Lower leg skin (tissue), 4 donors: ENCODE results near the gene ZNF532. TPM values are rescaled to one million over a fixed set of nuclear protein-coding genes. Genes with fewer than 3 reads are reported as not detected.

Experiments used
- DNase-seq, 2 donors: peaks; one replicate each; pipeline ENCODE4 v3.0.0-alpha.2; 2019; ENCODE audit warnings: low spot score in 2 of 2
- H3K4me3 ChIP-seq: fragments of 200-600 bp; sonication (generic); 2 replicates; pipeline ENCODE4 v1.5.1; 2017; ENCODE audit warnings: mild to moderate bottlenecking, low read depth; ENCODE audit not compliant: poor library complexity, severe bottlenecking
- POLR2A ChIP-seq, 2 donors: fragments of 450-650 bp; IDR thresholded peaks; one replicate each; pipeline ENCODE4 v1.6.1; 2016 to 2017; ENCODE audit warnings: antibody characterized with exemption in 2 of 2, mild to moderate bottlenecking in 1 of 2, moderate library complexity in 1 of 2
- WGBS, 2 donors: methylation state at CpG; one replicate each; pipeline ENCODE4 v1.1.5; 2018; 5-methylcytosine and 5-hydroxymethylcytosine counted together
- intact Hi-C: fragments of 100-400 bp; cut with DNase I; formaldehyde crosslinking; loops from one replicate; pipeline ENCODE4 v1.15.0; 2023; ENCODE audit warnings: low total_unique reads
- total RNA-seq, 4 donors: library from RNA; depleted of rRNA; stranded (reverse); fragments of >200 nt; gene quantifications; one replicate each; pipeline ENCODE4 v1.1.0, GENCODE V29; 2016
- TF ChIP-seq, protein P1 (sequence below), 3 donors: fragments of 450-650 bp; IDR thresholded peaks; one replicate each; pipeline ENCODE4 v1.5.1; 2016; ENCODE audit warnings: antibody characterized with exemption in 3 of 3, mild to moderate bottlenecking in 3 of 3, moderate library complexity in 2 of 3

ZNF532 gene
- total RNA-seq, 4 donors from 2014 or later: 11.1 to 40.1 (median 29.8) TPM

GRCh38 chr18:58970943-58971790 is 106.5 kb downstream of the ZNF532 start:
- no peak overlapping the region for H3K4me3 ChIP-seq
- no peak for TF ChIP-seq POLR2A (IDR thresholded peaks at IDR 0.05)
- TF ChIP-seq, protein P1, sequence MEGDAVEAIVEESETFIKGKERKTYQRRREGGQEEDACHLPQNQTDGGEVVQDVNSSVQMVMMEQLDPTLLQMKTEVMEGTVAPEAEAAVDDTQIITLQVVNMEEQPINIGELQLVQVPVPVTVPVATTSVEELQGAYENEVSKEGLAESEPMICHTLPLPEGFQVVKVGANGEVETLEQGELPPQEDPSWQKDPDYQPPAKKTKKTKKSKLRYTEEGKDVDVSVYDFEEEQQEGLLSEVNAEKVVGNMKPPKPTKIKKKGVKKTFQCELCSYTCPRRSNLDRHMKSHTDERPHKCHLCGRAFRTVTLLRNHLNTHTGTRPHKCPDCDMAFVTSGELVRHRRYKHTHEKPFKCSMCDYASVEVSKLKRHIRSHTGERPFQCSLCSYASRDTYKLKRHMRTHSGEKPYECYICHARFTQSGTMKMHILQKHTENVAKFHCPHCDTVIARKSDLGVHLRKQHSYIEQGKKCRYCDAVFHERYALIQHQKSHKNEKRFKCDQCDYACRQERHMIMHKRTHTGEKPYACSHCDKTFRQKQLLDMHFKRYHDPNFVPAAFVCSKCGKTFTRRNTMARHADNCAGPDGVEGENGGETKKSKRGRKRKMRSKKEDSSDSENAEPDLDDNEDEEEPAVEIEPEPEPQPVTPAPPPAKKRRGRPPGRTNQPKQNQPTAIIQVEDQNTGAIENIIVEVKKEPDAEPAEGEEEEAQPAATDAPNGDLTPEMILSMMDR (IDR thresholded peaks at IDR 0.05): no peak
- 83 to 90% methylated on average over 14 of the region's 14 CpGs for WGBS, 2 donors

GRCh38 chr18:58975296-58975695 is 110.6 kb downstream of the ZNF532 start:
- intact Hi-C loops: no loop called here
- no peak for TF ChIP-seq POLR2A (IDR thresholded peaks at IDR 0.05)
- TF ChIP-seq, protein P1 (IDR thresholded peaks at IDR 0.05): no peak
- no peak overlapping the region for H3K4me3 ChIP-seq
- WGBS, 2 donors: 63 to 69% methylated on average over 11 of the region's 11 CpGs
- no peak for DNase-seq

More at GRCh38 chr18:58970943-58971790, 106.5 kb downstream of the ZNF532 start:
- DNase-seq: no peak
- intact Hi-C loops: no loop called here

GRCh38 chr18:58975781-58976180 is 111.1 kb downstream of the ZNF532 start:
- intact Hi-C loops: no loop called here
- no peak overlapping the region for H3K4me3 ChIP-seq
- DNase-seq: no peak
- 71 to 73% methylated on average over 4 of the region's 4 CpGs for WGBS, 2 donors
- TF ChIP-seq, protein P1 (IDR thresholded peaks at IDR 0.05): no peak
- no peak for TF ChIP-seq POLR2A (IDR thresholded peaks at IDR 0.05)

DNA sequence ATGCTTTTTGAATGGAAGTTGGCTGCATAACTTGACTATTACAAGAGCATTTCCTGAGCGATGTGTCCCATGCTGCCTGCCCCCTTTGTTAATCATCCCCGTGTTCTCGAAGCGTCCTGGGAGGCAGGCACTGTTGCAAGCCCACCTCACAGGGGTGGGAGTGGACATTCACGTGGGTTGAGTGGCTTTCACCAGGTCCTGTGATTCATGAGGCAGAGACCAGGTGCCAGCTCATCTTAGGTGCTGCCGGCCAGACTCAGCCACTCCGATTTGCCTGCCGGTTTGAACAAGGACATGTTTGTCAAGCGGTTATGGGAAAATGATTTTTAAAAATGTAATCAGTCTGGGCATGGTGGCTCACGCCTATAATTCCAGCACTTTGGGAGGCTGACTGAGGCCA is 112.5 kb downstream of the ZNF532 start:
- WGBS, 2 donors: 91 to 95% methylated on average over 10 of the region's 10 CpGs
- intact Hi-C loops: no loop called here
- DNase-seq: no peak
- H3K4me3 ChIP-seq: no peak overlapping the region
- TF ChIP-seq POLR2A (IDR thresholded peaks at IDR 0.05): no peak
- TF ChIP-seq, protein P1 (IDR thresholded peaks at IDR 0.05): no peak

DNA sequence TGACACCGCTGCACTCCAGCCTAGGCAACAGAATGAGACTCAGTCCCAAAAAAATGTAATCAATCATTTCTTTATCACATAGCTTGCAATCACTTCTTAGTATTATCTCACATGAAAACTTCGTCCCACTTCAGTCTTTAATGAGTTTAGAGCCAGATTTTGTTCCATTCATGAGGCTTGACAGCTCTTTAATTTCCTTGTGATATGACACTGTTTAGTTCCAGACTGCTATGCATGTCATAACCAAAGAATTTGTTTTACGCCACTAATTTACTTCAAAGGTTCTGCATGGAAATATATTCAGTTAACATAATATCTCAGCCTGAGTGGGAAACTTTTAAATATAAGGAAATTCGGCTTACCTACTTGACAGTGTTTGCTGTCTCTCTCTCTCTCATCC is 113.1 kb downstream of the ZNF532 start:
- H3K4me3 ChIP-seq: no peak overlapping the region
- intact Hi-C loops: no loop called here
- TF ChIP-seq, protein P1 (IDR thresholded peaks at IDR 0.05): no peak
- no peak for TF ChIP-seq POLR2A (IDR thresholded peaks at IDR 0.05)
- WGBS, 2 donors: 85 to 87% methylated on average over 4 of the region's 4 CpGs
- DNase-seq: no peak
